Adrenal gland (tissue), 5 donors: Measurements from ENCODE around the gene KSR2.

ENCODE experiments used
- CTCF ChIP-seq, 6 experiments: fragments of 450-650 bp in 4 of 6; fragments of 200-600 bp in 2 of 6; sonication (generic) in 1 of 6; IDR thresholded peaks; 1 replicate in 5 of 6; 2 replicates in 1 of 6; pipeline versions ENCODE4 v1.5.1 to v1.8.0; 2016 to 2021; ENCODE audit warnings: antibody characterized with exemption in 6 of 6, mild to moderate bottlenecking in 2 of 6, moderate library complexity in 1 of 6
- POLR2A ChIP-seq, 2 donors: fragments of 450-650 bp; IDR thresholded peaks; one replicate each; pipeline ENCODE4 v1.6.1; 2017; ENCODE audit warnings: antibody characterized with exemption in 2 of 2, mild to moderate bottlenecking in 2 of 2, moderate library complexity in 1 of 2
- donor health status: DM: no; HTN: no; CAD: no.

DNA sequence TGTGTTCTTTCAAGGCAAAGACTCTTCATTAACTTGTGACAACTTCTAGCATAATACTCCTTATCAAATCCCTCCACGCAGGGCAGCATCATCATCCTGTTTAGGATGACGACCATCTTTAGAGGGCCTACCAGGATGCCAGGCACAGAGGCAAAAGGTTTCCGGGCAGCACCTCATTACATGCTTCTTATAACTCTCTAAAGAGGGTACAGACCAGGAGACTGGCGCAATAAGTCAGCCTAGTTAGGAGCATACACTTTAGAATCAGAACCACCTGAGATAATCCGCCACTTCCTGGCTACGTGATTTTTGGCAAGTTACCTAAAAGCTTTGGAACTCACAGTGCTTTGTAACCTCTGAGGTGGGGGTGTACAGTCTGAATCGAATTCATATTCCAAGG, 471.4 kb downstream of the KSR2 start:
- TF ChIP-seq POLR2A (IDR thresholded peaks at IDR 0.05) (no peak), CTCF (IDR thresholded peaks at IDR 0.05) (no peak)
